Ovary (tissue), 3 donors: Measurements from ENCODE around the gene DAZL.

ENCODE experiments used
- CTCF ChIP-seq, 3 donors: fragments of 450-650 bp in 2 of 3; fragments of 200-600 bp in 1 of 3; IDR thresholded peaks; one replicate each; pipeline versions ENCODE4 v1.5.1 to v1.8.0; 2016 to 2022; ENCODE audit warnings: antibody characterized with exemption in 3 of 3, mild to moderate bottlenecking in 1 of 3
- EP300 ChIP-seq: sonication (generic); formaldehyde crosslinking; IDR thresholded peaks from one replicate; pipeline ENCODE4 v1.6.1; 2017; ENCODE audit warnings: antibody characterized with exemption
- POLR2A ChIP-seq: fragments of 450-650 bp; IDR thresholded peaks from one replicate; pipeline ENCODE4 v1.6.1; 2017; ENCODE audit warnings: antibody characterized with exemption, mild to moderate bottlenecking, moderate library complexity
- donor health status: DM: no; HTN: no; CAD: no.

- TF ChIP-seq CTCF (IDR thresholded peaks at IDR 0.05): no peak
- TF ChIP-seq POLR2A: no peak
- TF ChIP-seq EP300: no peak
These were observed 36.7 kb downstream of the DAZL start for GRCh38 chr3:16568532-16568931.
